Epithelial cell of umbilical artery (primary cell): ENCODE measurements around the gene PAGR1. TPM values are rescaled to one million over a fixed set of nuclear protein-coding genes. Genes with fewer than 3 reads are reported as not detected.

ENCODE experiments used
- total RNA-seq: library from RNA; depleted of rRNA; stranded (reverse); fragments of >200 nt; gene quantifications from 2 replicates; pipeline ENCODE4 v1.2.3, GENCODE V29; 2014

The PAGR1 gene
- total RNA-seq, result 27.0 and 36.9 TPM in 2 replicates

GRCh38 chr16:29815793-29816693 lies at the start of gene PAGR1:
Gene PAGR1 (plus strand): TSS chr16:29816152. CDS start chr16:29816526, 374 bp downstream.

GRCh38 chr16:29777576-29778350 lies 38.2 kb upstream of the PAGR1 start, which contains the start of gene ZG16:
Gene ZG16 (plus strand): TSS chr16:29778256. CDS start chr16:29779267, 1,011 bp downstream.

DNA sequence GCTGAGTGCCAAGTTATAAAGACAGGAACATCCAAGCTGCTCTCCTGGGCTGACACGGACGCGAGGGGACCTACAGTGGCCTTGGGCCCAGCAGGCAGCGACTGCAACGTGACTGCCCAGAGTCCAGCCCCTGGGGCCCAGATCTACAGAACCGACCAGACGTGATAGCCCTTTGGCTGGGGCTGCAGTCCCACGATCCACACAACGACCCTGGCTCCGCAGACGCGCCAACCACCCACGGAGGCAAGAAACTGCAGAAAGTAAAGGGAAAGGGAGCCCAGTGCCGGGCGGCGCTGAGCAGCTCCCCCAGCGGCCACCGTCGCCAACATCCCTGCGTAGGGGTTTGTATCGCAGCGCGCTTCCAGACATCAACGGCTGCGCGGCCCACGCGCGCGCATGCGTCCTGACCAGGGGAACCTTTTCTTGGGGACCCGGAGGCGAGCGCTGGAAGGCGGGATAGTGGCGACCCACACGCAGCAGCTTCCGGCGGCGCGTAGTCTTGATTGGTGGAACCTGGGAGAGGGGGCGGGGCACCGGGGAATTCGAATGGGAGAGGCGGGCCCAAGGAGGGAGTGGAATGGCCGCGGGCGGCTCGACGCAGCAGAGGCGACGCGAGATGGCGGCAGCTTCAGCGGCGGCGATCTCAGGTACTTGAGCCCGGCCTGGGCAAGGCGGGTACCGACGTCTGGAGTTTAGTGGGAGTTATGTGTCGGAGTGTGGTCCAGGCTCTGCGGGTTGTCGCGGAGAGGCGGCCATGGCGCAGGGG lies 25.6 kb upstream of the PAGR1 start, which contains the start of gene KIF22:
TSS of gene KIF22 (plus strand) at position 569 of the 766 bp plus-strand sequence. CDS start at position 578, 9 bp downstream.

DNA sequence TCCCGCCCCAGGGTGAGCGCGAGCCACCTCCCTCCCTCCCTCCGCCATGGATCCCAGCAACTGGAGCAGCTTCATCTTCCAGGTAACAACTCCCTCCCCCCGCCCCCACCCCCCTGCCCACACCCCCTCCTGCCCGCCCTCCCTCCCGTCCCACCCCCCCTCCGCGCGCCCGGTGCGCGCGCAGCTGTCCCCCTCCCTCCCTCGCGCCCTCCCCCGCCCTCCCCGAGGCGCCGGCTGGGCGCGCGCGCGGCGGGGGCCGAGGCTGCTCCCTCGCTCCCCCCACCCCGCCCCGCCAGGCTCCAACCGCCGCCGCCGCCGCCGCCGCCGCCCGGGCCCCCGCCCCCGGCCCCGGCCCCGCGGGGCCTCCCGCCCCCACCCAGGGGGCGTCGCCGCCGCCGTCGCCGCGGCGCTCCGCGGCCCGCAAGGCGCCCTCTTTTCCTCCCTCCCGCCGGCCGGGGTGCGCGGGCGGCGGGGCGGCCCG lies 9.8 kb upstream of the PAGR1 start, which contains the start of gene MAZ:
TSS of gene MAZ (plus strand) at position 431 of the 481 bp plus-strand sequence. CDS start 173 bp downstream, outside the sequence.

DNA sequence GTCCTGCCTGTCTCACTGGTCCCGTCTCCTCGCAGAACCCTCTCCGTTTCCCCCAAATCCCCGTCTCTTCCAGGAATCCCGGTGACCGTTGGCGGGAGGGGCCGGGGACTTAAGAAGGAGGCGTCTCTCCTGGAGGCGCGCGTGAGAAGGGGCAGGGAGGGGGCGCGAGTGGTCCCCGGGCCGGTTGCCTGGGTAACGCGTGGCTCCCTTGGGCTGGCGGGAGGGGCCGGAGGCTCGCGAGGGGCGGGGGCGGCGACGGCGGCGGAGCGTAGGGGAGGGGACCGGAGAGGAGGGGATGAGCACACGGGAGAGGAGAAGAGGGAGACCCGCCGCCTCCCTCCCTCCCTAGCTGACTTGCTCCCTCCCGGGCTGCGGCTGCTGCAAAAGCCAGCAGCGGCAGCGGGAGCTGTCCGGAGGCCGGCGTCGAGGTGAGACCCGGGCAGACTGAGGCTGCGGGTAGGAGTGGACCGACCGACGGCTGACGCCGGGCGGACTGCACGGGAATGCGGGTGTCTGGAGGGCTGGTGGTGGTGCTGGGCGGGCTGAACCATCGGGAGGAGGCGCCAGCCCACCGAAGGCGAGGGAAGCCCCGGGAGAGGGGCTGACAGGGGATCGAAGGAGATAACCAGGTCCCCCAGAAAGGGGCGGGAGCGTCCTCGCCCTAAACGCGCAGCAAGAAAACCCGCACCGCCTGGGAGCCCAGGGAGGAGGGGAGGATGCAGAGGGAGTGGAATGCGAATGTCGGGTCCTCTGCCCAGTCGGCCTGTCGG lies 3.9 kb upstream of the PAGR1 start, which contains the start of gene PRRT2:
TSS of gene PRRT2 (plus strand) at position 298 of the 770 bp plus-strand sequence. CDS start 862 bp downstream, outside the sequence.

GRCh38 chr16:29820271-29820701 lies 4.3 kb downstream of the PAGR1 start, which contains the start of gene MVP:
Gene MVP (plus strand): TSS chr16:29820462. CDS start chr16:29830550, 10,088 bp downstream.

GRCh38 chr16:29862884-29863668 lies 47.1 kb downstream of the PAGR1 start, which contains the start of gene CDIPT:
Gene CDIPT (minus strand): TSS chr16:29863226. CDS start chr16:29862857, 369 bp downstream.

Other genes starting within 250 kb of the PAGR1 start
- not detected in 2 replicates for gene SPN, start 152.9 kb upstream of the PAGR1 start, total RNA-seq
- 0.32 and 1.4 TPM in 2 replicates for gene QPRT, start 137.0 kb upstream of the PAGR1 start, total RNA-seq
- gene C16orf54, start 70.2 kb upstream of the PAGR1 start, total RNA-seq, result not detected in 2 replicates
- under 0.01 TPM in 1 of 2 replicates, not detected in the other for gene ZG16, start 37.9 kb upstream of the PAGR1 start, total RNA-seq
- 64.7 and 67.6 TPM in 2 replicates for gene KIF22, start 25.4 kb upstream of the PAGR1 start, total RNA-seq
- gene MAZ, start 9.6 kb upstream of the PAGR1 start, total RNA-seq, result 111 and 160 TPM in 2 replicates
- gene PRRT2, start 4.0 kb upstream of the PAGR1 start, total RNA-seq, result 0.65 and 1.1 TPM in 2 replicates
- 167 and 215 TPM in 2 replicates for gene MVP, start 4.3 kb downstream of the PAGR1 start, total RNA-seq
- 55.2 and 70.4 TPM in 2 replicates for gene CDIPT, start 47.1 kb downstream of the PAGR1 start, total RNA-seq
- gene SEZ6L2, start 83.4 kb downstream of the PAGR1 start, total RNA-seq, result 1.2 and 3.9 TPM in 2 replicates
- gene ASPHD1, start 84.3 kb downstream of the PAGR1 start, total RNA-seq, result 1.2 and 3.6 TPM in 2 replicates
- 5.8 and 8.8 TPM in 2 replicates for gene KCTD13, start 110.1 kb downstream of the PAGR1 start, total RNA-seq
- gene TMEM219, start 145.9 kb downstream of the PAGR1 start, total RNA-seq, result 73.1 TPM in 2 replicates
- gene TAOK2, start 157.7 kb downstream of the PAGR1 start, total RNA-seq, result 86.4 and 95.9 TPM in 2 replicates
- gene HIRIP3, start 179.5 kb downstream of the PAGR1 start, total RNA-seq, result 5.5 and 8.4 TPM in 2 replicates
- gene INO80E, start 180.1 kb downstream of the PAGR1 start, total RNA-seq, result 20.8 and 65.8 TPM in 2 replicates
- gene DOC2A, start 194.9 kb downstream of the PAGR1 start, total RNA-seq, result 0.76 TPM in 1 of 2 replicates, not detected in the other
- gene C16orf92, start 207.0 kb downstream of the PAGR1 start, total RNA-seq, result not detected in 2 replicates
- gene TLCD3B, start 215.1 kb downstream of the PAGR1 start, total RNA-seq, result 0.32 TPM in 1 of 2 replicates, not detected in the other
- 265 and 367 TPM in 2 replicates for gene ALDOA, start 249.6 kb downstream of the PAGR1 start, total RNA-seq